Measurements from ENCODE around the gene WDR45B. TPM values are rescaled to one million over a fixed set of nuclear protein-coding genes. Genes with fewer than 3 reads are reported as not detected.
A peak's percentile ranks its signal among the peaks of the same experiment; 100 is the strongest.

The WDR45B gene
- total RNA-seq, 4 donors from 2014 or later = 85.1 to 104 (median 89.3) TPM

DNA sequence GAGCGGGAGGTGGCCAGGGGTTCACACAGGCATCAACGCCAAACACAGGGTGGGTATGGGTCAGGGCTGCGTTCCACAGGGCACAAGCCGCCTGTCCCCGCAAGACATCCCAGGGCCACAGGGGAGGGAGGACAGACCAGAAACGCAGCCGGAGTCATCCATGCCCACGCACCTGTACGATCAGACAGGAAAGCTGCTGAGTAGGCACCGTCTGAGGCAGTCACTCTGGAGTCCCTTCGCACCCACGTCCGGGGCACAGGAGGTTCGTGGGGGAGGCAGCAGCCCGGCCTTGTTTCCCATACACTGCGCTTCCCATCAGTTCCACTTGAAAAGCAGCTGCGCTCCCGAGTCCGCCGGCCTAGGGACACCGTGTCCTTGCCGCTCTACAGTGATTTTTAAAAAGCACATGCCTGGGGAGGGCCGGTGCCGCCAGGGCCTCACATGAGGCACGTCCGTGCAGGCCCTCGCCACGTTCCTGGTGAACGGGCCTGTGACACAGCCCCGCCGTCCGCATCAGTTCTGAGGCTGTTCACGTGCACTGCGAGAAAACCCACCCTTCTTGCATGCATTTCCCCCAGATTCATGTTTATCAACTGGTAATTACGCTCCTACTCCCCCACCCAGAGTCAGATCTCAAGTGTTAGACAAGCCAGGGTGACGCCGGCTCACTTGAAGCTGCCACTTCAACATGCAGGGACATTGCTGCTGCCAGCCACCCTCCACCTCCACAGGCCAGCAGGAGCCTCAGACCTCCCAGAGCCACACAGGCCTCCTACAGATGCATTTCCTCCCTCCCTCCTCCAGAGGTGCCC is 34.8 kb downstream of the WDR45B start:
- Histone ChIP-seq H3K4me1 (peaks cover 0 to 26% (median 0%) of the 10 kb centered on the region in 3 donors), H3K4me3 (no peak overlapping the region), H3K27me3 (no peaks in the 10 kb centered on the region), H3K27ac (peak overlapping the region in 1 of 4 donors; percentile 36), H3K9me3 (no peaks in the 10 kb centered on the region), H3K36me3 (peaks cover 27 to 98% (median 34%) of the 10 kb centered on the region in 3 donors)
- DNase-seq = no peak
- no peak for TF ChIP-seq POLR2A (IDR thresholded peaks at IDR 0.05)
- TF ChIP-seq, protein P1, sequence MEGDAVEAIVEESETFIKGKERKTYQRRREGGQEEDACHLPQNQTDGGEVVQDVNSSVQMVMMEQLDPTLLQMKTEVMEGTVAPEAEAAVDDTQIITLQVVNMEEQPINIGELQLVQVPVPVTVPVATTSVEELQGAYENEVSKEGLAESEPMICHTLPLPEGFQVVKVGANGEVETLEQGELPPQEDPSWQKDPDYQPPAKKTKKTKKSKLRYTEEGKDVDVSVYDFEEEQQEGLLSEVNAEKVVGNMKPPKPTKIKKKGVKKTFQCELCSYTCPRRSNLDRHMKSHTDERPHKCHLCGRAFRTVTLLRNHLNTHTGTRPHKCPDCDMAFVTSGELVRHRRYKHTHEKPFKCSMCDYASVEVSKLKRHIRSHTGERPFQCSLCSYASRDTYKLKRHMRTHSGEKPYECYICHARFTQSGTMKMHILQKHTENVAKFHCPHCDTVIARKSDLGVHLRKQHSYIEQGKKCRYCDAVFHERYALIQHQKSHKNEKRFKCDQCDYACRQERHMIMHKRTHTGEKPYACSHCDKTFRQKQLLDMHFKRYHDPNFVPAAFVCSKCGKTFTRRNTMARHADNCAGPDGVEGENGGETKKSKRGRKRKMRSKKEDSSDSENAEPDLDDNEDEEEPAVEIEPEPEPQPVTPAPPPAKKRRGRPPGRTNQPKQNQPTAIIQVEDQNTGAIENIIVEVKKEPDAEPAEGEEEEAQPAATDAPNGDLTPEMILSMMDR (IDR thresholded peaks at IDR 0.05) = no peak
- WGBS, 2 donors = 60 to 70% methylated on average over 18 to 33 of the region's 37 CpGs
- intact Hi-C loops (cut with DNase I) = no loop called here

DNA sequence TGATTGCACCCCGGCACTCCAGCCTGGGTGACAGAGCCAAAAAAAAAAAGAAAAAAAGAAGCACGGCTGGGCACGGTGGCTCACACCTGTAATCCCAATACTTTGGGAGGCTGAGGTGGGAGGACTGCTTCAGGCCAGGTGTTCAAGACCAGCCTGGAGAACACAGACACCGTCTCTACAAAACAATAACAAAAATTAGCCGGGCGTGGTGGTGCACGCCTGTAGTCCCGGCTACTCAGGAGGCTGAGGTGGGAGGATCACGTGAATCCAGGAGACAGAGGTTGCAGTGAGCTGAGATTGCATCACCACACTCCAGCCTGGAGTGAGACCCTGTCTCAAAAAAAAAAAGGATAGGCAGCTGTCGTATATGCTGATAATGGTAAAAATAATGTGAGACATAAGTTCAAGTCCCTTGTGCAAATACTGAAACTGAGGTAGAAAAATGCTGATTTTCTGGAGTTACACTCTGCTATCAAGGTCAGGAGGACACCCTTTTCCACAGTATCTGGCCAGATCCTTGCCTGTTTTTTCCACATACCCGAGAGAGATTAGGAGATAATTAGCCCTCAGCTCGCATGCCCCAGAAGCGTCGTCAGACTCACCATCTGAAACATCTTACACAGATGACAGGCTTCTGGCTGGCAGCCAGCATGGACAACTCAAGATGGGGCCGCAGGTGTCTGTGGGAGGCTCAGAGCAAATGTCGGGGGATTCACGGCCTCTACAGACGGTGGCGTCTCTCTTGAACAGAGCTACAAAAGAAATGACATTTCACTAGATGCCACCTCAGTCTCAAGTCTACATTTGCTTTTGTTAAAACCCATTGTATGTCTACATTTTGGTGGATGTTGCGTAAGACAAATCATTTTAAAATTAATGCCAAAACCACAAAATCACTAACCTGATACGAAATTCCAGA is 36.8 kb downstream of the WDR45B start:
- Histone ChIP-seq H3K36me3 (peaks cover 14 to 86% (median 20%) of the 10 kb centered on the region in 3 donors), H3K4me3 (no peak overlapping the region), H3K27ac (no peak overlapping the region), H3K4me1 (peaks cover 0 to 30% (median 0%) of the 10 kb centered on the region in 3 donors), H3K27me3 (no peaks in the 10 kb centered on the region), H3K9me3 (no peaks in the 10 kb centered on the region)
- no peak for TF ChIP-seq POLR2A (IDR thresholded peaks at IDR 0.05)
- TF ChIP-seq, protein P1 (IDR thresholded peaks at IDR 0.05) = no peak
- intact Hi-C loops (cut with DNase I) = no loop called here
- 69 to 75% methylated on average over 16 to 21 of the region's 21 CpGs for WGBS, 2 donors
- no peak for DNase-seq

DNA sequence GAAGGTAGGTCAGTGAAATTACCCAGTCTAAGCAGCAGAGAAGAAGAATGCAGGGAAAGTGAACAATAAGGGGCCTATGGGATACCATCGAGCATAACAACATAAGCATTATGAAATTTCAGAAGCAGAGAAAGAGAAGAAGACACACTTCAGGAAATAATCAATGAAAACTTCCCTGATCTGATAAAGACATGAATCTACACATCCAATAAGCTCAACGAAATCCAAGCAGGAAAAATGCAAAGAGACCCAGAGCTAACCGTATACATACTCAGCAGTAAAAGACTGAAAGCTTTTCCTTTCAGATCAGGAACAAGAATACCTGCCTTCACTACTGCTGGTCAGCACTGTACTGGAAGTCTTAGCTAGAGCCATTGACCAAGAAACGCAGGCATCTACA is 38.6 kb downstream of the WDR45B start:
- Histone ChIP-seq H3K27ac (no peak overlapping the region), H3K27me3 (no peaks in the 10 kb centered on the region), H3K36me3 (peaks cover 4 to 85% (median 5%) of the 10 kb centered on the region in 3 donors), H3K4me1 (peaks cover 0 to 48% (median 9%) of the 10 kb centered on the region in 3 donors), H3K4me3 (no peak overlapping the region), H3K9me3 (no peaks in the 10 kb centered on the region)
- TF ChIP-seq POLR2A (IDR thresholded peaks at IDR 0.05) = no peak
- TF ChIP-seq, protein P1 (IDR thresholded peaks at IDR 0.05) = no peak
- intact Hi-C loops (cut with DNase I) = no loop called here
- 90 to 92% methylated on average over 4 of the region's 4 CpGs for WGBS, 2 donors
- no peak for DNase-seq

DNA sequence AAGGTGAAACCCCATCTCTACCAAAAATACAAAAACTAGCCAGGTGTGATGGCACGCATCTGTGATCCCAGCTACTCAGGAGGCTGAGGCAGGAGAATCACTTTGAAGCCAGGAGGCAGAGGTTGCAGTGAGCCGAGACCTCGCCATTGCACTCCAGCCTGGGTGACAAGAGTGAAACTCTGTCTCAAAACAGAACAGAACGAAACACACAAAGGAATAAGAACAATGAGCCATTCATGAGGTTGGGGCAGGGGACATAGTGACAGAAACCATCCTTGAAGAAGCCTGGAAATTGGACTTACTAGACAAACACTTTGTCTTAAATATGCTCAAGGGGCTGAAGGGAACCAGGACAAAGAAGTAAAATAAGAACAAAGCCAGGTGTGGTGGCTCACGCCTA is 39.4 kb downstream of the WDR45B start:
- Histone ChIP-seq H3K27me3 (no peaks in the 10 kb centered on the region), H3K36me3 (peaks cover 5 to 85% (median 5%) of the 10 kb centered on the region in 3 donors), H3K27ac (no peak overlapping the region), H3K4me3 (no peak overlapping the region), H3K9me3 (no peaks in the 10 kb centered on the region), H3K4me1 (peaks cover 0 to 51% (median 9%) of the 10 kb centered on the region in 3 donors)
- TF ChIP-seq, protein P1 (IDR thresholded peaks at IDR 0.05) = no peak
- no peak for TF ChIP-seq POLR2A (IDR thresholded peaks at IDR 0.05)
- DNase-seq = no peak
- 58 to 74% methylated on average over 5 of the region's 5 CpGs for WGBS, 2 donors
- intact Hi-C loops (cut with DNase I) = no loop called here
